ENCODE data around the gene DNAJB9.

- TF ChIP-seq GATA1 (IDR thresholded peaks at IDR 0.05; ENCODE audit: low read depth, low read length) = no peak
- no peak for TF ChIP-seq POLR2A (IDR thresholded peaks at IDR 0.05; ENCODE audit: low read length)
Measured at GRCh38 chr7:108598153-108598552, 28.5 kb downstream of the DNAJB9 start.

All from erythroblast (primary cell).